Astrocyte of the cerebellum (primary cell): Measurements from ENCODE around the gene ABCF3.
A peak's percentile ranks its signal among the peaks of the same experiment; 100 is the strongest.

Source experiments
- DNase-seq: peaks from one replicate; pipeline ENCODE4 v3.0.0-alpha.2; 2011; ENCODE audit warnings: low read depth
- H3K4me3 ChIP-seq: 2 replicates; pipeline ENCODE4 v1.5.1; 2011; ENCODE audit warnings: mild to moderate bottlenecking, low read depth, low read length, moderate library complexity
- in situ Hi-C: cut with HindIII; loops from 2 replicates; pipeline ENCODE4 v1.10.0; 2017; ENCODE audit warnings: low sequenced_read_pairs
- TF ChIP-seq, protein P1 (sequence below): IDR thresholded peaks from 2 replicates; pipeline ENCODE4 v1.5.1; 2012; ENCODE audit warnings: low read length, low read depth, moderate library complexity, mild to moderate bottlenecking; ENCODE audit errors: missing control alignments

The ABCF3 gene

DNA sequence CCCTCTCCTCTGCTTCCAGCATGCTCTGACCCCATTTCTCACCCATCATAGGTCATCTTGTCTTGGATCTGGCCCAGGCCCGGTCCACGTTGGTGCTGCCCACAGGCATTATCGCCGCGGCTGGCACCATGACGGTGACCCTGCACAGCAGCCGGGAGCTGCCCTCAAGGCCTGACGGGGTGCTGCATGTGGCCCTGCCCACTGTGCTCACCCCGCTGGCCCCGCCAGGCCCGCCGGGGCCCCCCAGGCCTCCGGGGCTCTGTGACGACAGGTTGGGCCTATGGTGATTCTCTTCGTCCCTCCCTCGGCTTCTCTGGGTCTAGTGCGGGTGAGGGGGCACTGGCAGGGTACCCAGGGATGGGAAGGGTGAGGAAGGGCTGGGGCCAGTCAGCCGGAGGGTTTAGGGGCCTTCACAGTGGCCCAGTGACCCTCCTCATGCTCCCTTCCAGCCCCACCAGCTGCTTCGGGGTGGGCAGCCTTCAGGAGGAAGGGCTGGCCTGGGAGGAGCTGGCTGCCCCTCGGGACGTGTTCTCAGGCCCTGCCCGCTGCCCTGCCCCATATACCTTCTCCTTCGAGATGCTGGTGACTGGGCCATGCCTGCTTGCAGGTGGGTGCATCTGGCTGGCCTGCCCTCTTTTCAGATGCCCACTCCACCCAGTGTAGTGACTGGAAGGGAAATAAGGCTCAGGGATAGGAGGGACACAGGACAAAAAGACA, 47.3 kb downstream of the ABCF3 start:
- DNase-seq, result no peak
- in situ Hi-C loops, result loop anchor here (25.0 kb wide), 1 partner anchor 346 kb away; the partner anchor contains the start of gene PARL
- no peak overlapping the region for H3K4me3 ChIP-seq
- TF ChIP-seq, protein P1, sequence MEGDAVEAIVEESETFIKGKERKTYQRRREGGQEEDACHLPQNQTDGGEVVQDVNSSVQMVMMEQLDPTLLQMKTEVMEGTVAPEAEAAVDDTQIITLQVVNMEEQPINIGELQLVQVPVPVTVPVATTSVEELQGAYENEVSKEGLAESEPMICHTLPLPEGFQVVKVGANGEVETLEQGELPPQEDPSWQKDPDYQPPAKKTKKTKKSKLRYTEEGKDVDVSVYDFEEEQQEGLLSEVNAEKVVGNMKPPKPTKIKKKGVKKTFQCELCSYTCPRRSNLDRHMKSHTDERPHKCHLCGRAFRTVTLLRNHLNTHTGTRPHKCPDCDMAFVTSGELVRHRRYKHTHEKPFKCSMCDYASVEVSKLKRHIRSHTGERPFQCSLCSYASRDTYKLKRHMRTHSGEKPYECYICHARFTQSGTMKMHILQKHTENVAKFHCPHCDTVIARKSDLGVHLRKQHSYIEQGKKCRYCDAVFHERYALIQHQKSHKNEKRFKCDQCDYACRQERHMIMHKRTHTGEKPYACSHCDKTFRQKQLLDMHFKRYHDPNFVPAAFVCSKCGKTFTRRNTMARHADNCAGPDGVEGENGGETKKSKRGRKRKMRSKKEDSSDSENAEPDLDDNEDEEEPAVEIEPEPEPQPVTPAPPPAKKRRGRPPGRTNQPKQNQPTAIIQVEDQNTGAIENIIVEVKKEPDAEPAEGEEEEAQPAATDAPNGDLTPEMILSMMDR, result no peak

DNA sequence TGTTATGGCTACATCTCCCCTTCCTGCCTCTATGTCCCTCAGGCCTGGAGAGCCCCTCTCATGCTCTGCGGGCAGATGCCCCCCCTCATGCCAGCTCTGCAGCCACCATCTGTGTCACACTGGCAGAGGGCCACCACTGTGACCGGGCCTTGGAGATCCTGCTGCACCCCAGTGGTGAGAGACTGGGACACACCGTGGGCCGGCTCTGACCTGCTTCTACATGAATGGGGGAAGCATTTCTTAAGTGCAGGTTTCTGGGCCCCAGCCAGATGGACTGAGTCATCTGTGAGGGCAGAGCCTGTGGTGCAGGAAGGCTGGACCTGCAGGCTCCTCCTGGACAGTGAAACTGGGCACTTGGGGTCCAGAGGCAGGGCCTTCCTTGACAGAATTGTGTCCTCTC, 48.2 kb downstream of the ABCF3 start:
- in situ Hi-C loops, result loop anchor here (25.0 kb wide), 1 partner anchor 347 kb away; the partner anchor contains the start of gene PARL
- TF ChIP-seq, protein P1, result no peak
- DNase-seq, result peak; percentile 62
- H3K4me3 ChIP-seq, result no peak overlapping the region

DNA sequence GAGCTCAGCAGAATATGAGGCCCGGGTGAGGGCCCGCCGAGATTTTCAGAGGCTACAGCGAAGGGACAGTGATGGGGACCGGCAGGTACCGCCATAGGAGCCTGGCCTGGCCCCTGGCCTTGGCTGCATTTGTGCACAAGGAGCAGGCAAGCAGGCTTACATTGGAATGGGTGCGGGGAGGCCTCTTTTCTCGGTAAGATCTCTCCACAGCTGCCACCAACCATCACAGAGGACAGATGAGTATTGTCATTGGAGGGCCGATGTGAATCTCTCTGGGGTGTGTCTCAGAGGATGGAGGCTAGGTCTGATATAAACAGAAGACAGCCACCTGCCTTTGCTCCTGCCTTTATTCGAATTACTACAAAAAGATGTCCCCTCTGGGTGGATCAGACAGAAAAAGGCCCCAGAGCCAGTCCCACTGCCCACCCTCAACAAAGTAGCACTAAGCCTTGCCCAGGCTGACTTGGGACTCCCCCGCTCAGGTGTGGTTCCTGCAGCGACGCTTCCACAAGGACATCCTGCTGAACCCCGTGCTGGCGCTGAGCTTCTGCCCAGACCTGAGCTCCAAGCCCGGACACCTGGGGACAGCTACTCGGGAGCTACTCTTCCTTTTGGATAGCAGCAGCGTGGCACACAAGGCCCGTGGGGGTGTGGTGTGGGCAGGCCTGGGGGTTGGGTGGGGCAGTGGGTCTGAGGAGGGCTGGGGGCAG, 48.8 kb downstream of the ABCF3 start:
- TF ChIP-seq, protein P1, result no peak
- DNase-seq, result no peak
- in situ Hi-C loops, result loop anchor here (25.0 kb wide), 1 partner anchor 348 kb away; the partner anchor contains the start of gene PARL
- no peak overlapping the region for H3K4me3 ChIP-seq

DNA sequence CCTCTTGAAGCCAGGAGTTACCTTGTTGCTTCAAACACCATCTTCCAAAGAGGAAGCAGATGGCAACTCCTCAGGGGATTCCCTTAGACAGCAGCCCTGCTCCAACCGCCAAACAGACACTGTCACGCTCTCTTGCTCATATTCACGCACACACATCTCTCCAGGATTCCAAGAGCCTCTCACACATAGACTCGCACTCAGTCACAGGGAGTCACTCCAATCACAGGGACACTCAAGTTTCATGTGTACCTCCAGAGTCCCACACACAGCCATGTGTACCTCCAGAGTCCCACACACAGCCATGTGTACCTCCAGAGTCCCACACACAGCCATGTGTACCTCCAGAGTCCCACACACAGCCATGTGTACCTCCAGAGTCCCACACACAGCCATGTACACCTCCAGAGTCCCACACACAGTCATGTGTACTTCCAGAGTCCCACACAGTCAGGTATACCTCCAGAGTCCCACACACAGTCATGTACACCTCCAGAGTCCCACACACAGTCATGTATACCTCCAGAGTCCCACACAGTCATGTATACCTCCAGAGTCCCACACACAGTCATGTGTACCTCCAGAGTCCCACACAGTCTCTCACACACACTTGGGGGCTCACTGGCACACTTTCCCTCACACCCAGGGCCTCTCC, 49.5 kb downstream of the ABCF3 start:
- in situ Hi-C loops, result loop anchor here (25.0 kb wide), 1 partner anchor 348 kb away; the partner anchor contains the start of gene PARL
- no peak for DNase-seq
- H3K4me3 ChIP-seq, result no peak overlapping the region
- TF ChIP-seq, protein P1, result no peak

DNA sequence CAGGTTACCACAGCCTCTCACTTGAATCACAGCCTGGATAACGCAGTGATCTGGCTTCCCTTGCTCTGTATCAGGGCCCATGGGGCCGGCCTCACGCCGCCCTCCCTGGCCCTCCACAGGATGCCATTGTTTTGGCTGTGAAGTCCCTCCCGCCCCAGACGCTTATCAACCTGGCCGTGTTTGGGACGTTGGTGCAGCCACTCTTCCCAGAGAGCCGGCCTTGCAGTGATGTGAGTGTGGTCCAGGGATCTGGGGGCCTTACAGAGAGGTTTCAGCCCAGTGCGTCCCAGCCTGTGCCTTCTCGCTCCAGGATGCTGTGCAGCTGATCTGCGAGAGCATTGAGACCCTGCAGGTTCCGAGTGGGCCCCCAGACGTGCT, 50.0 kb downstream of the ABCF3 start:
- TF ChIP-seq, protein P1, result no peak
- in situ Hi-C loops, result loop anchor here (25.0 kb wide), 1 partner anchor 349 kb away; the partner anchor contains the start of gene PARL
- DNase-seq, result no peak
- H3K4me3 ChIP-seq, result no peak overlapping the region

DNA sequence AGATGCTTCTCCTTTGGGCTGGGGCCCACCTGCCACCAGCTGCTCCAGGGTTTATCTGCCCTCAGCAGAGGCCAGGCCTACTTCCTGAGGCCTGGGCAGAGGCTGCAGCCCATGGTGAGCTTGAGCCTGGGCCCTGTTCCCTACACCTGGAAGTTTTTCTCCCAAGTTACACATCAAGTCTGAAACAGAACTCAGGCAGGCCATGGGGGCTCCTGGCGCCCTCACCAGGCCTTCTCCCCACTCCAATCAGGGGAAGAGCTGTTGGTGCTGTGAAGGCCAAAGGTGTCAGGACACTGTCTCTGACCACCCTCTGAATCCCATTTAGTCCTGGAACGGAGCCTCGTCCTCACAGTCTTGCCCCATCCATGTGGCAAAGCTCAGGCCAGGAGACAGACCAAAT, 50.6 kb downstream of the ABCF3 start:
- H3K4me3 ChIP-seq, result no peak overlapping the region
- in situ Hi-C loops, result loop anchor here (25.0 kb wide), 1 partner anchor 349 kb away; the partner anchor contains the start of gene PARL
- DNase-seq, result no peak
- TF ChIP-seq, protein P1, result no peak
